KOPT-K1 (cell line): ENCODE results near the gene NEMP1.
"Not testable (repeated sequence)": the region's sequence is repeated elsewhere in the genome, so short reads cannot be mapped to it uniquely, and the experiment has no call there.

Experiments used
- H3K27ac ChIP-seq: fragments of 200-600 bp; sonication (generic); 2 replicates; pipeline ENCODE4 v1.5.1; 2016; ENCODE audit warnings: antibody characterized with exemption, mild to moderate bottlenecking, low read depth, low read length; ENCODE audit not compliant: poor library complexity, severe bottlenecking
- H3K36me3 ChIP-seq: fragments of 200-600 bp; sonication (generic); 2 replicates; pipeline ENCODE4 v1.5.1; 2017; ENCODE audit warnings: antibody characterized with exemption, mild to moderate bottlenecking, low read length, moderate library complexity; ENCODE audit not compliant: insufficient read depth
- H3K9me3 ChIP-seq: fragments of 200-600 bp; sonication (generic); 2 replicates; pipeline ENCODE4 v1.5.1; 2017; ENCODE audit warnings: antibody characterized with exemption, low read length, mild to moderate bottlenecking; ENCODE audit not compliant: insufficient read depth, poor library complexity, severe bottlenecking

NEMP1 gene

DNA sequence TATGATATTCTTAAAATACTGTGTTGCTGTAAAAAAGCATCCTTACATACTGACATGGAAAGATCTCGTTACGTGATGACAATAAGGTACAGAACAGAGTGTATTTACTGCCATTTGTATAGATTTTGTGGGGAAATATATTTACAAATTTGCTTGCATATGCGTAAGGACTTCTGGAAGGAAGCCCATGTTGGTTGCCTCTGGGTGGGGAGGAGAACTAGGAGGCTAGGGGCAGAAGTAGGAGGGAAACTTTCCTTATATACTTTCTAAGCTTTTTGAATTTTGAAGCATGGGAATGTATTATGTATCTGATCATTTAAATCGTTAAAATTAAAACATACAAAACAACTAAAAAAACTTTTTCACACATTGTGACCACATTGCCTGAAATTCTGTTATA, 38.4 kb downstream of the NEMP1 start:
- Histone ChIP-seq H3K27ac (no peak overlapping the region), H3K9me3 (no peaks in the 10 kb centered on the region), H3K36me3 (no peaks in the 10 kb centered on the region)

DNA sequence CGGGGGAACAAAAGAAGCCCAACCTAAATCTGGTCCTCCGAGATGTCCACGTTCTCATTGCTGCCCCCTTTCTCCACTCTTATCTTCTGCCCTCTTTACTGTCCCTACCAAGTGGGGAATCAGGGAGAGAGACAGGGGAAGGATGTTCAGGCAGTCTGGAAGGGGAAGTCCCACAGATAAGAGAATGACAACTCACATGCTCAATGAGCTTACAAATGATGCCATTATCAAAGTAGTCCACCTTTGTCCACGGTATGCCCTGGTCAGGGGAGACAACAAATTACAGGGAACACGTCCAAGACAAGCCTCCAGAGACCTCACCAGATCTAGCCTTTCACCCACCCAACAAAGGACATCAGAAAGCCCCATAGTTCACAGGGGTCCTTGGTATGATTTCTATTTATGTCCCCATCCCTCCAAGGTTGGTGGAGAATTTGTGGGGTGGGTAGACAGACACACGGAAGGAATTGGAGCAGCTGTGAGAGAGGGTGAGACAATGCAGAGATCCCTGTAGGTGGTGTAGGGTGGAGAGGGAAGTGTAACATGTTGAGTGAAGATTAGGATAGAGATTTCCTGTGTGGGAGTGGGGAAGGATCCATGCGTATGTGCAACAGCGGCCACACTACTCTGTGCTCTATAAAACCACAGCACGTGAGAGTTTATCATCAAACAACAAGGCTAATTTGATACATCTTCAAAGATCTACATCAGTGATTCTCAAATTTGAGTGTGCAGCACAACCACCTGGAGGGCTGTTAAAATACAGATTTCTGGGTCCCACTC, 39.4 kb downstream of the NEMP1 start:
- Histone ChIP-seq H3K9me3 (no peaks in the 10 kb centered on the region), H3K27ac (no peak overlapping the region), H3K36me3 (no peaks in the 10 kb centered on the region)

DNA sequence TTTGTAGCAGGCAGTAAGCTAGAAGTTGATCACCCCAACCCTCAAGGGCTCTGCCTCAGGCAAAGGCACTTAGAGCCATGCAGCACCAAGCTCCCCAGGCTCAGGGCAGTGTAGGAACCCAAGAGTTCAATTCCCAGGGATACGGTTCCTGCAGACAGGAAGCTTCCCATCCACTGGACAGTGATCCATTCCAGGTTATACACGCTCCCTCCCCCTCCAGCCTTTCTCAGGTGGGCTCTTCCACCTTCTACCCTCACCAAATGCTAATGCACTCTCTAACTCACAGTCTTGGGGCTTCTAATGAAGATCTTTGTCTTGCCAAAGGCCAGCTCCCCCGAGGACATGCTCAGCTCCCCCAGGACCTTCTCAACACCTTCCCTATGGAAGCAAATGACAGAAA, 41.3 kb downstream of the NEMP1 start:
- Histone ChIP-seq H3K27ac (no peak overlapping the region), H3K36me3 (no peaks in the 10 kb centered on the region), H3K9me3 (no peaks in the 10 kb centered on the region)

DNA sequence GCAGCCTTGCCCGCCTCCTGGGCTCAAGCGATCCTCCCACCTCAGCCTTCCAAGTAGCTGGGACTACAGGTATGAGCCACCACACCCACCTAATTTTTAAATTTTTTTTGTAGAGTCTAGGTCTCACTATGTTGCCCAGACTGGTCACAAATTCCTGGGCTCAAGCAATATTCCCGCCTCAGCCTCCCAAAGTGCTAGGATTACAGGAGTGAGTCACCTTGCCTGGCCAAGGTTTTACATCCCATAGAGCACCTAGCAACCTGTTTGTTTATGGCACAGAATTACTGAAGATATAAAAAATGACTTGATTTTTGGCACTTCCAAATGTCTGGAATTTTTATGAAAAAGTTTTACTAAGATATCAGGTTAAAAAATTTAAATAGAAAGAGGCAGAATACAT, 45.2 kb downstream of the NEMP1 start:
- Histone ChIP-seq H3K9me3 (no peaks in the 10 kb centered on the region), H3K27ac (no peak overlapping the region), H3K36me3 (no peaks in the 10 kb centered on the region)

DNA sequence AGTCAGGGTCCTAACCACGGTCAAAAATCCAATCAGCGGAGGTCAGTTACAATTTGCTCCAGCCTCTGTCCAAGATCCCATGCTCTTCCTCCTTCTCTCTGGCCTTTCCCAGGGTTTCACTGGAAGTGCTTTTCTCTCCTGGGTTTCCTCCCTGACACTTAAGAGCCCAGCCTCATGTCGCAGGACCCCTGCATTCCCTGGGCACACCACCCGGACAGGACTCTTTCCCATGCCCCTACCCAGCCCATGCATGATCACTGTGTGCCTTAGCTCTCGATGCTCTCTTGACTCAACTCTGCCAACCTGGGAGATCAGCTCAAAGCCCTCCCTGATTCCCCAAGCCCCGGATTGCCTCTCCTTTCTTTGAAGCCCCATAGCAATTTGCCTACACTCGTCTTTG, 46.8 kb downstream of the NEMP1 start:
- Histone ChIP-seq H3K27ac (peak overlapping the region; percentile 54), H3K9me3 (no peaks in the 10 kb centered on the region), H3K36me3 (no peaks in the 10 kb centered on the region)

DNA sequence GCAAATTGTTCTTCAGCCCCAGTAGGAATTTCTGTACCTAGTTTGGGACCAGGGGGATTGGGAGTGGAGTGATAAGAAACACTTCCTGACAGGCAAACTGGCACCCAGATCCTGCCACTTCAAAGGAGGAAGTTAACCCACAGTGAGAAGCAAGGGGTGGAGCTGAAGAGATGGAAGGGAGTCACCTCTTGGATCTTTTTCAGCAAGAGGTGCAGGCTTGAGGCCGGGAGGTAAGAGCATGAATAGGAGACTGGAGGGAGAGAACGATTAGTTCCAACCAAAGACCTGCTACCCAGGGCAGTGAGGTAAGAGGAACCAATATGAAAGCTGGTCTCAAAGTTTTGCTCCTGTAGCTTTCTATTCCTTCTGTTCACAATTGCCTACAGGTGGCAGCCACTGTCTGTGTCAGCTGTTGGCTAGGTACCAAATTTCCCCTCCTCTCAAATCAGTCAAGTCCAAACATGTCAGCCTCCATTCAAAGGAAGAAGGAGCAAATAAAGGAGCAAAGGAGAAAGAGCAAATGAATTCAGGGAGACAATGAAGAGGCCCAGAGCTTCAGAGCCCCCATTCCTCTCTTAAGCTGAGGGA, 47.4 kb downstream of the NEMP1 start:
- Histone ChIP-seq H3K9me3 (no peaks in the 10 kb centered on the region), H3K27ac (peak overlapping the region; percentile 54), H3K36me3 (no peaks in the 10 kb centered on the region)

DNA sequence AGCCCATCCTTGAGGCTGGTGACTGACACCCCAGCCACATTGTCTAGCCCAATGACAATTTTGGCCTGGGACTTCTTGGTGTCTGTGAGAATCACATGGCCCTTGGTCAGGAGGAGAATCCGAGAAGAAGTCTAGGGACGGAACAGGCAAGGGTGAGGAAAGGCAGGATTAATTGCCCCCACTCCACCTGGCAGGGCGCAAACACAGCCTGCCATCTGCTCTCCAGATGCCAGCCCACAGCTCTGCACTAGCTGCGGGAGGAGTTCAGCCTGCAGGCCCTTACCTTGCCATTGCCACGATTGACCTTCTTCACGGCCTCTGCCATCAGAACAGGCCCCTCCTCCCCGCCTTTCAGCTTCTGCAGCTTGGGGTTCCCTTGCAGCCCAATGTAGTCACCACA, 49.1 kb downstream of the NEMP1 start:
- no peaks in the 10 kb centered on the region for H3K36me3 ChIP-seq

DNA sequence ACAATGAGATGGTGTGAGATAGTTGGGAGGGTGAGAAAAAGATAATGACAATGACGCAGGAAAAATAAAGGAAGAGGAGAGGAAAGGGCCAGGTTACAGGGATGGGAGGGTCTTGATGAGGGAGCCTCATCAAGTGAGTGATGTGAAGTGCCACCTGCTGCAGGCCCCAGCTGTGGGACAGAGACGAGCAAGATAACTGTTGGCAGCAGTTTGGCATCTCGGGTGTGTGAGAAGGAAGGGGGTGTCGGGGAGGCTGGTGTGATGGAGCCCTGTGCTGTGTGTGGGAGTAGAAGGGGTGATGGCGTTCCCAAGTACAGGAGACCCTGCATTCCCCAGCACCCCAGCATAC, 50.8 kb downstream of the NEMP1 start:
- Histone ChIP-seq H3K27ac (peak overlapping the region; percentile 54), H3K9me3 (no peaks in the 10 kb centered on the region), H3K36me3 (no peaks in the 10 kb centered on the region)

More for the DNA sequence above, 49.1 kb downstream of the NEMP1 start:
- H3K27ac ChIP-seq = peak overlapping the region; percentile 54
- H3K9me3 ChIP-seq = no peaks in the 10 kb centered on the region

DNA sequence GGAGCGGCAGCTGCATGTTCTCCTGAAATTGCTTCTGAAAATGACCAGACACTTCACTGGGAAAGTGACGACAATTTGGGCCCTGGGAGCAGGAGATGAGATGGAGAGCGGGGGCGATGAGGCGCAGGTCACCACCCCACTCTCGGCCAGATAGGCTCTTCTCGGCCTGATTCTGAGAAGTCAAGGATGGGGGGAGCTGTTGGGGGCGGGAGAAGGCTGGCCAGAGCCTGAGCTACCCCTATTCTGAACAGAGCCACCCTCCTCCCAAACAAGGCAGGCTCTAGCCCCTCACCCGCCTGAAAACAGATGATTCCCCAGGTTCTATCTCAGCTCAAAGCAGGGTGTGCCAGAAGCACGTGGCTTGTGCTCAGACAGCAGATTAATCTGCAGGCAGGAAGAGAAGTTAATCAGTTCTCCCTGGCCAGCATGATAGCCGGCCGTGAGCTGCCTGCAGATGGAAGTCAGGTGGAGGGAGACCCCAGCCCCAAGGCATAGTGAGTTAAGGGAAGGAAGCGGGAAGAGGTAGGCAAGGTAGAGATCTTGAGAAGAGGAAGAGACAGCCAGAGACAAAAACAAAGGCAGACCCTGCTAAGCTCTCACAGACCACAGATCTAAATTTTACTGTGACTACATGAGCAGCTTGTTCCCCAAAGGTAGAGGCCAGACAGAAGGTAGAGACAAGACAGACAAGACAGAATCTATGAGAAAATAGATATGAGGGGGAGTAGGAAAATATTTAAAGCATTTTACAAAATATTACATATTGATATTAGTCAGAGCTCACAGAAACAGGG, 51.4 kb downstream of the NEMP1 start:
- H3K9me3 ChIP-seq = no peaks in the 10 kb centered on the region
- H3K36me3 ChIP-seq = no peaks in the 10 kb centered on the region
- peak overlapping the region; percentile 54 for H3K27ac ChIP-seq

DNA sequence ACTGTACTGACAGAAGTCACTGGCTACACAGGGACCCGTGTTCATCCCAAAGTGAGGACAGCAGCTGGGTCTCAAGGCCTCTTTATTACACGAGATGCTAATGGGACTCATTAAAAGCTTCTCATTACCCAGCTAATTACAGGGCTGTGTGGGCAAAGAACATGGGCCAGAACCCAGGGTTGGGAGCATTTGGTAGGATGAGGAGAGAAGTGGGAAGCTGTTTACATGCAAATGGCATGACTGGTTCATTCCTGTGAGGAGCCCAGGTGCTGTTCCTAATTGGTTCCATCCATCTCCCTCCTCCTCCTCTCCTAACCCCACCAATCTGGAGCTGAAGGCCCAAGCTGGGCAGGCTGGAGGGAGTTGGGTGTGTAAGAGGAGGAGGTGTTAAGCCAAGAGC, 53.4 kb downstream of the NEMP1 start:
- H3K27ac ChIP-seq = no peak overlapping the region
- H3K9me3 ChIP-seq = no peaks in the 10 kb centered on the region
- H3K36me3 ChIP-seq = no peaks in the 10 kb centered on the region

DNA sequence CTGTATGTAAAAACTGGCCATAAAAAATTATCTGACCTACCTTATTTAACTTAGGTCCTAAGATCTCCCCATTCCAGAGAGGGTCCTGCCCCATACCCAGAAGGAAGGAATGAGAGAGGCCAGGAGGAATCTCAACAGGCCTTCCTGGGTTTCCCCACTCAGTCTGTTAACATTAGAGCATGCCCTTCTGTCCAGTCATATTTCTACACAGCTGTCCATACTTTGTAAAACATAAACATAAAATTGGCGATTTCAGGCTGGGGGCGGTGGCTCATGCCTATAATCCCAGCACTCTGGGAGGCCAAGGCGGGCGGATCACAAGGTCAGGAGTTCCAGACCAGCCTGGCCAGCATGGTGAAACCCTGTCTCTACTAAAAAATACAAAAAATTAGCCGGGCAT, 56.3 kb downstream of the NEMP1 start:
- not testable (repeated sequence) for H3K9me3 ChIP-seq, H3K27ac ChIP-seq, H3K36me3 ChIP-seq

DNA sequence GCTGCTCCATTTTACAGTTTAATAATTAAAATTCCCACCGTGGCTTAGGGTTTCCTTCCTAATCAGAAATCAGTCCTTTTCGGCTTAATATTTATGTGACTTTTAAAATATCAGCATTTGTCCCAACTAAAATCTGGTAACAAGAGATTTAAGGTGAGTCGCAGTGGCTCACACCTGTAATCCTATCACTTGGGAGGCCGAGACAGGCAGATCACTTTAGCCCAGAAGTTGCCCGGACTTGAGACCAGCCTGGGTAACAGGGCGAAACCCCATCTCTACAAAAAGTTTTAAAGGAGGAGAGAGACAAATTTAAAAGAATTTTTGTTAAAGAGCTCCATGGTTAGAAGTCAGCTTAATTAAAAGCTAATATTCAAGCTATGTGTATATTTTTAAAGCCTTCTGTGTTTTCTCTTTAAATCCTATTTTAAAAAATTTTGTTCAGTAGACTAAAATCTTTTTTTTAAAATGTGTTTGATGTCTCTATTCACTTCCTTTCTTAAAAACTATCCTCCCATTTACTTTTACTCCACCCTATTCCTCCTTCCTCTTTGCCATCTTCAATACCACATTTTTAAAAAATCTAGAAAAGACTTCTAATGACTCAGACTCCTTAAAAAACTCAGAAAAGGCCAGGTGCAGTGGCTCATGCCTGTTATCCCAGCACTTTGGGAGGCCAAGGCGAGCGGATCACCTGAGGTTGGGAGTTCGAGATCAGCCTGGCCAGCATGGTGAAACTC, 58.4 kb downstream of the NEMP1 start:
- Histone ChIP-seq H3K36me3 (no peaks in the 10 kb centered on the region), H3K9me3 (no peaks in the 10 kb centered on the region), H3K27ac (no peak overlapping the region)

DNA sequence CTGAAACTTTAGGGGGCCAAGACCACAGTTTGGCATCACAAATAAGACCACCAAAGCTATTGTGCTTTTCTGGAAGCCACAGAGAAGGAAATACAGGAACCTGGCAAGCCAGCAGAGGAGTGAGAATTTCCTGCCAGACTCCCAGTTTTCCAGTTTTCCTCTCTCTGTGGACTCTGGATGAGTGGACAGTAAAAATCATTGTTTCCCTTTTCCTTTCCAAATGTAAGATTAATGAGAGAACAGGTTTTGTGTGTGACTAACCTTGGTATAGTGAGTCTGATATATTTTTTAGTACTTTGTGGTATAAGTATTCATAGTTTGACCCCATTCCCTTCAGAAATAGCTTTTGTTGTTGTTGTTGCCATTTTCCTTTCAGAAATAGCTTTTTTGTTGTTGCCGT, 59.7 kb downstream of the NEMP1 start:
- Histone ChIP-seq H3K9me3 (no peaks in the 10 kb centered on the region), H3K36me3 (no peaks in the 10 kb centered on the region), H3K27ac (no peak overlapping the region)

DNA sequence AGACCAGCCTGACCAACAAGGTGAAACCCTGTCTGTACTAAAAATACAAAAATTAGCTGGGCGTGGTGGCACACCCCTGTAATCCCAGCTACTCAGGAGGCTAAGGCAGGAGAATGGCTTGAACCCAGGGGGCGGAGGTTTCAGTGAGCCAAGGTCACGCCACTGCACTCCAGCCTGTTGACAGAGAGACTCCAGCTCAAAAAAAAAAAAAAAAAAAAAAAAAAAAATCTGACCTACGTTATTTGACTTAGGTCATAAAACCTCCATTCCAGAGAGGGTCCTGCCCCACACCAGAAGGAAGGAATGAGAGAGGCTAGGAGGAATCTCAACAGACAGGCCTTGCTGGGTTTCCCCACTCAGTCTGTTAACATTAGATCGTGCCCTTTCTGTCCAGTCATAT, 60.2 kb downstream of the NEMP1 start:
- H3K9me3 ChIP-seq, H3K36me3 ChIP-seq, H3K27ac ChIP-seq: not testable (repeated sequence)

DNA sequence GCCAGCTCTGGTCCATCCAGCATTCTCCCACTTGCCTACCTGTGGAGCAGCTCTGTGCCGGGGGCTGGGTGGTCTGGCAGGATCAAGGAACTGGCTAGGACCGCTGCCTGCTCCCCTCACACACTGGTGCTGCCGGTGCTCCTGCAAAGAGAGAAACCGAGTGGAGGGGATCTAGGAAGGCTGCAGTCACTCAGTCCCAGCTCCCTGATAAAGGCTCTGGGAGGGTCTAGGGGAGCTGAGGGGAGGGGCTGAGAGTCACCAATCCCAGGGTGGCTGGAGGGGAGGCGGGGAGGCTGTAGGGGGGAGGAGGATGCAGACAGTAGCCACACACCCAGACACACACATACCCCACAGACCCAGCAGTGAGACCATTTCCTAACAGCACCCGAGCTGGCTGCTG, 62.2 kb downstream of the NEMP1 start, which contains the start of gene TAC3:
Gene TAC3 (minus strand): TSS at position 182 of the 400 bp plus-strand sequence. CDS start 732 bp downstream, outside the sequence.
- H3K9me3 ChIP-seq = no peaks in the 10 kb centered on the region
- no peak within 1 kb of the TSS for H3K27ac ChIP-seq
- H3K36me3 ChIP-seq = no peaks in the 10 kb centered on the region
